ENCODE measurements around the gene REPS1.
"Not testable (repeated sequence)": the region's sequence is repeated elsewhere in the genome, so short reads cannot be mapped to it uniquely, and the experiment has no call there.

REPS1 gene

GRCh38 chr6:139014945-139015344 lies 26.9 kb upstream of the REPS1 start:
- no peaks in the 10 kb centered on the region for H3K36me3 Mint-ChIP-seq
- H3K9me3 Mint-ChIP-seq, result no peaks in the 10 kb centered on the region

GRCh38 chr6:139013185-139013800 lies 25.2 kb upstream of the REPS1 start:
- no peak for DNase-seq (ENCODE audit: low spot score in 2 of 2)
- Mint-ChIP-seq H3K4me3 (no peak overlapping the region), H3K4me1 (no peaks in the 10 kb centered on the region), H3K36me3 (no peaks in the 10 kb centered on the region), H3K9me3 (no peaks in the 10 kb centered on the region), H3K27ac (no peak overlapping the region)
- ATAC-seq, result no peak

More at GRCh38 chr6:139014945-139015344, 26.9 kb upstream of the REPS1 start:
- Mint-ChIP-seq H3K4me1 (no peaks in the 10 kb centered on the region), H3K4me3 (no peak overlapping the region), H3K27ac (no peak overlapping the region)
- DNase-seq (ENCODE audit: low spot score in 2 of 2), result no peak
- no peak for ATAC-seq

DNA sequence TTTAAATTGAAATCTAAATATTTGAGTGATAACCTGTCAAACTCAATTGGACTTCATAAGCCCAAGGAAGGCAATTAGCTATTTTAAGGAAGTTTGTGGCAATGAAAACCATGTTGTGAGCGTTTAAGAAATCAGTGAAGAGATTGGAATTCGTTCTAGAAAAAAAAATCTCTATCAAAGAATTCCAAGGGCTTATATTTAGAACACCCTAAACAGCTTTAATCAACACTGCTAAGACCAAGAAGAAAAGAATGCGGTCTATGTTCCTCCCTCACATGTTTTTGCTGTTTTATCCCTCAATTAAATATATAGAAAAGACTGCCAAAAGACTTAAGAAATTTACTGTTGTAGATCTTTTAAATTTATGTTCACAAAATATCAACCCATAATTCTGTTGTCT lies 23.9 kb upstream of the REPS1 start:
- Mint-ChIP-seq H3K27ac (no peak overlapping the region), H3K36me3 (no peaks in the 10 kb centered on the region), H3K9me3 (no peaks in the 10 kb centered on the region), H3K4me1 (no peaks in the 10 kb centered on the region), H3K4me3 (no peak overlapping the region)
- DNase-seq (ENCODE audit: low spot score in 2 of 2) (no peak), ATAC-seq (no peak)

DNA sequence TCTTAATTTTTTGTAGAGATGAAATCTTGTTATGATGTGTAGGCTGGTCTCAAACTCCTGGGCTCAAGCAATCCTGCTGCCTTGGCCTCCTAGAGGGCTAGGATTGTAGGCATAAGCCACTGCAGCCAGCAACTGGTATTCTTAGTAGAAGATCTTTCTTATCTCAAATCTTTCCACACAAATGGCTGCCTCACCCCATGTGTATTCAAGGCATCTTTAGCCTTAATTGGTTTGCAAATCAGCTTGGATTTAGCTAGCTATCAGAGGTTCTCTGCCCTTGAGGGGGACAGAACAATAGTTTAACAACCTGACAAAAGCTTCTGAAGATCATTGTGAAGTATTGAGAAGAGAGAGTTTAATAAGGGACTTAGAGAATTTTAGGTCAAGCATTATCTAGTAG lies 22.6 kb upstream of the REPS1 start:
- Mint-ChIP-seq H3K36me3 (no peaks in the 10 kb centered on the region), H3K4me1 (no peaks in the 10 kb centered on the region)
- no peak for ATAC-seq

DNA sequence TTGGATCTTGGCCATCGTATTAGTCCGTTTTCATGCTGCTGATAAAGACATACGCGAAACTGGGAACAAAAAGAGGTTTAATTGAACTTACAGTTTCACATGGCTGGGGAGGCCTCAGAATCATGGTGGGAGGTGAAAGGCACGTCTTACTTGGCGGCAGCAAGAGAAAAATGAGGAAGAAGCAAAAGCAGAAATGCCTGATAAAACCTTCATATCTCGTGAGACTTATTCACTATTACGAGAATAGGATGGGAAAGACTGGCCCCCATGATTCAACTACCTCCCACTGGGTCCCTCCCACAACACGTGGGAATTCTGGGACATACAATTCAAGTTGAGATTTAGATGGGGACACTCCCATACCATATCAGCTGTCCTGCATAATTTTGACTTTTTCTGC lies 20.1 kb upstream of the REPS1 start:
- H3K9me3 Mint-ChIP-seq, result no peaks in the 10 kb centered on the region
- no peaks in the 10 kb centered on the region for H3K36me3 Mint-ChIP-seq
- no peak for DNase-seq (ENCODE audit: low spot score in 2 of 2)
- H3K4me1 Mint-ChIP-seq, result no peaks in the 10 kb centered on the region
- no peak for ATAC-seq
- H3K27ac Mint-ChIP-seq, result no peak overlapping the region
- H3K4me3 Mint-ChIP-seq, result no peak overlapping the region

More for the DNA sequence above, 22.6 kb upstream of the REPS1 start:
- no peak for DNase-seq (ENCODE audit: low spot score in 2 of 2)
- Mint-ChIP-seq H3K27ac (no peak overlapping the region), H3K4me3 (no peak overlapping the region), H3K9me3 (no peaks in the 10 kb centered on the region)

GRCh38 chr6:139007428-139007827 lies 19.4 kb upstream of the REPS1 start:
- H3K4me3 Mint-ChIP-seq, result no peak overlapping the region
- no peaks in the 10 kb centered on the region for H3K36me3 Mint-ChIP-seq
- no peak overlapping the region for H3K27ac Mint-ChIP-seq
- H3K4me1 Mint-ChIP-seq, result no peaks in the 10 kb centered on the region
- DNase-seq (ENCODE audit: low spot score in 2 of 2), result no peak
- no peak for ATAC-seq
- no peaks in the 10 kb centered on the region for H3K9me3 Mint-ChIP-seq

GRCh38 chr6:139006477-139006876 lies 18.4 kb upstream of the REPS1 start:
- H3K4me1 Mint-ChIP-seq, result no peaks in the 10 kb centered on the region
- DNase-seq (ENCODE audit: low spot score in 2 of 2) (no peak), ATAC-seq (no peak)
- no peaks in the 10 kb centered on the region for H3K9me3 Mint-ChIP-seq
- H3K4me3 Mint-ChIP-seq, result no peak overlapping the region
- H3K36me3 Mint-ChIP-seq, result no peaks in the 10 kb centered on the region
- no peak overlapping the region for H3K27ac Mint-ChIP-seq

DNA sequence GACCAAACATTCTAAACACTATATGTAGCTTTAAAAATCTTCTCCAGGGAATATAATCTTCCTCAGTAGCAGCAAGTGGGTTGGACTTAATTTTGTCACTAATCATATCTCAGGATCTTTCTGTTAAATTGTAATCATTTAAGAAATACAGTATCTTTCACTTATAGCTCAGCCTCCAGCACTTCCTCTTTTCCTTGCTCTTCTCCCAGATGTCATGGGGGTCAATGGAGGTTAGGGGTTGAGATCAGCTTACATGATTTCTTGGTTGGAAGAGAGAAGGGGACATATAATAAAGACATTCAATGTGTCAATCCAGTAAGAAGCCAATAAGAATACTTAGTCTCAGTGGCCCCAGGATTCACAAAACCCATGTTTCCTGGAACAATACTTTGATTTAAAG lies 15.7 kb upstream of the REPS1 start:
- Mint-ChIP-seq H3K27ac (no peak overlapping the region), H3K4me1 (no peaks in the 10 kb centered on the region)
- DNase-seq (ENCODE audit: low spot score in 2 of 2), result no peak

GRCh38 chr6:138999949-139000725 lies 12.1 kb upstream of the REPS1 start:
- Mint-ChIP-seq H3K9me3 (no peaks in the 10 kb centered on the region), H3K27ac (no peak overlapping the region), H3K4me1 (no peaks in the 10 kb centered on the region), H3K4me3 (no peak overlapping the region), H3K36me3 (no peaks in the 10 kb centered on the region)
- DNase-seq (ENCODE audit: low spot score in 2 of 2), result no peak
- ATAC-seq, result no peak

More for the DNA sequence above, 15.7 kb upstream of the REPS1 start:
- Mint-ChIP-seq H3K36me3 (no peaks in the 10 kb centered on the region), H3K4me3 (no peak overlapping the region), H3K9me3 (no peaks in the 10 kb centered on the region)
- ATAC-seq, result no peak

DNA sequence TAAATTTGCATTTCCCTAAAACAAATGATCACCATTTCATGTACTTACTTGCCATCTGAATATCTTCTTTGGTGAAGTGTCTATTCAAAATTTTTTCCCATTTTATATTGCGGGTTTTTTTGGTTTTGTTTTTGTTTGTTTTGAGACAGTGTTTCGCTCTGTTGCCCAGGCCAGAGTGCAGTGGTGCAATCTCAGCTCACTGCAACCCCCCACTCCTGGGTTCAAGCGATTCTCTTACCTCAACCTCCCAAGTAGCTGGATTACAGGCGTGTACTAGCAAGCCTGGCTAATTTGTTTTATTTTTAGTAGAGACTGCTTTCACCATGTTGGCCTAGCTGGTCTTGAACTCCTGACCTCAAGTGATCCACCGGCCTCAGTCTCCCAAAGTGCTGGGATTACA lies 9.1 kb upstream of the REPS1 start:
- no peak overlapping the region for H3K4me3 Mint-ChIP-seq
- no peaks in the 10 kb centered on the region for H3K4me1 Mint-ChIP-seq

DNA sequence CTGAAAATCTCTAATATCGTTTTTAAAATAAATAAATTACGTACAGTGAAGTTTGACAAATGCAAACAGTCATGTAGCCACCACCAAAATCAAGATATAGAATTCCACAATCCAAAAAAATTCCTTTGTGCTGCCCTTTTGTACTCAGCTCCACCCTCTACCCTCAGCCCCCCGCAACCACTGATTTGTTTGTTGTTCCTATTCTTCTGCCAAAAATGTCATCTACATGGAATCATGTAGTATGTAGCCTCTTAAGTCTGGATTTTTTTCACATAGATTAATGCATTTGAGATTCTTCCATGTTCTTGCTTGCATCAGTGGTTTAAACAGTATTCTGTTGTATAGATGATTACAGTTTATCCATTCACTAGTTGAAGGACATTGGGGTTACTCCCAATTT lies 8.5 kb upstream of the REPS1 start:
- Mint-ChIP-seq H3K27ac (no peak overlapping the region), H3K36me3 (no peaks in the 10 kb centered on the region), H3K9me3 (no peaks in the 10 kb centered on the region), H3K4me1 (no peaks in the 10 kb centered on the region), H3K4me3 (no peak overlapping the region)
- no peak for DNase-seq (ENCODE audit: low spot score in 2 of 2)
- ATAC-seq, result no peak

More for the DNA sequence above, 9.1 kb upstream of the REPS1 start:
- DNase-seq (ENCODE audit: low spot score in 2 of 2), result no peak
- ATAC-seq, result no peak
- Mint-ChIP-seq H3K36me3 (no peaks in the 10 kb centered on the region), H3K9me3 (no peaks in the 10 kb centered on the region), H3K27ac (no peak overlapping the region)

DNA sequence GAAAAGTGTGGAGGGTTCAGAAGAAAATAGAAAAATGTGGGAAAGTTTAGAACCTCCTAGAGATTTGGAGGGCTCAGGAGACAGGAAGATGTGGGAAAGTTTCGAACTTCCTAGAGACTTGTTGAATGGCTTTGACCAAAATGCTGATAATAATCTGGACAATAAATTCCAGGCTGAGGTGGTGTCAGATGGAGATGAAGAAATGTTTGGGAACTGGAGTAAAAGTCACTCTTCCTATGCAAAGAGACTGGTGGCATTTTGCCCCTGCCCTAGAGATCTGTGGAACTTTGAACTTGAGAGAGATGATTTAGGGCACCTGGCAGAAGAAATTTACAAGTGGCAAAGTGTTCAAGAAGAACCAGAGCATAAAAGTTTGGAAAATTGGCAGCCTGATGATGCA lies 5.4 kb upstream of the REPS1 start:
- H3K27ac Mint-ChIP-seq; H3K36me3 Mint-ChIP-seq; DNase-seq (ENCODE audit: low spot score in 2 of 2); H3K4me3 Mint-ChIP-seq; H3K4me1 Mint-ChIP-seq; ATAC-seq; H3K9me3 Mint-ChIP-seq: not testable (repeated sequence)

DNA sequence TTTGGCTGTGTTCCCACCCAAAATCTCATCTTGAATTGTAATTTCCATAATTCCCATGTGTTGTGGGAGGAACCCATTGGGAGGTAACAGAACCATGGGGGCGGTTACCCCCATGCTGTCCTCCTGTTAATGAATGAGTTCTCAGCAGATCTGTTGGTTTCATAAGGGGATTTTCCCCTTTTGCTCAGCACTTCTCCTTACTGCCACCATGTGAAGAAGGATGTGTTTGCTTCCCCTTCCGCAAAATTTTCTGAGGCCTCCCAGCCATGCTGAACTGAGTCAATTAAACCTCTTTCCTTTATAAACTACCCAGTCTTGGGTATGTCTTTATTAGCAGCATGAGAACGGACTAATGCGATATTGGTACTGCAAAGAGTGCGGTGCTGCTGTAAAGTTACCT lies 4.9 kb upstream of the REPS1 start:
- H3K9me3 Mint-ChIP-seq; H3K36me3 Mint-ChIP-seq; H3K27ac Mint-ChIP-seq; H3K4me1 Mint-ChIP-seq; H3K4me3 Mint-ChIP-seq; ATAC-seq; DNase-seq (ENCODE audit: low spot score in 2 of 2): not testable (repeated sequence)

DNA sequence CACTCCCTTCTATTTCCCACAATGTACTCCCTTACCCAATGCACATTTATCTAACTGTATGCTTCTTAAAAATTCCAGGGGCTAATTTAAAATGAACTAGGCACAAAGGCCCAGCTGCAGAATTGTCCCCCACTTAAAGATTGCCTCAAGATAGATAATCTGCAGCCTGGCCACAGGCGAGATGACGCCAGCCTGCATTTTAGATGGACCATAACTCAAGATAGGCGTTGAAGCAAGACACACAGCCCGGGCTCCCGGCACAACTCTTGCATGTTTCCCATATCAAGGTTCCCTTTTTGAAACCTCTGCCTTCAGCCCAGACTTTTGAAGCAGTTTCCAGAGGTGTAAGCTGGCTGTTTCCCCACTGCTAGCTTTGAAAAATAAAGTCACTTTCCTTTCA lies 3.2 kb upstream of the REPS1 start:
- no peak for ATAC-seq
- Mint-ChIP-seq H3K9me3 (no peaks in the 10 kb centered on the region), H3K4me3 (no peak overlapping the region)

GRCh38 chr6:138989098-138989983 lies 1.3 kb upstream of the REPS1 start:
- Mint-ChIP-seq H3K27ac (peak overlapping the region; percentile 96), H3K4me3 (no peak overlapping the region), H3K9me3 (no peaks in the 10 kb centered on the region), H3K4me1 (peaks cover 6% of the 10 kb centered on the region), H3K36me3 (peaks cover 11% of the 10 kb centered on the region)
- no peak for DNase-seq (ENCODE audit: low spot score in 2 of 2)
- ATAC-seq, result no peak

More for the DNA sequence above, 3.2 kb upstream of the REPS1 start:
- DNase-seq (ENCODE audit: low spot score in 2 of 2), result no peak
- no peak overlapping the region for H3K27ac Mint-ChIP-seq
- H3K4me1 Mint-ChIP-seq, result peaks cover 6% of the 10 kb centered on the region
- H3K36me3 Mint-ChIP-seq, result peaks cover 11% of the 10 kb centered on the region

All from stimulated activated effector memory CD8-positive, alpha-beta T cell treated with anti-CD3 and anti-CD28 coated beads, Interleukin-12 subunit alpha, Interleukin-12 subunit beta, amount 100 ng/mL, for 72 hours (primary cell).